ENCODE results near the gene ORM1. TPM values are rescaled to one million over a fixed set of nuclear protein-coding genes. Genes with fewer than 3 reads are reported as not detected.
A peak's percentile ranks its signal among the peaks of the same experiment; 100 is the strongest.

The ORM1 gene
- total and polyA plus RNA-seq, 7 experiments from 2014 or later, result 0.29 TPM; not detected in 6

DNA sequence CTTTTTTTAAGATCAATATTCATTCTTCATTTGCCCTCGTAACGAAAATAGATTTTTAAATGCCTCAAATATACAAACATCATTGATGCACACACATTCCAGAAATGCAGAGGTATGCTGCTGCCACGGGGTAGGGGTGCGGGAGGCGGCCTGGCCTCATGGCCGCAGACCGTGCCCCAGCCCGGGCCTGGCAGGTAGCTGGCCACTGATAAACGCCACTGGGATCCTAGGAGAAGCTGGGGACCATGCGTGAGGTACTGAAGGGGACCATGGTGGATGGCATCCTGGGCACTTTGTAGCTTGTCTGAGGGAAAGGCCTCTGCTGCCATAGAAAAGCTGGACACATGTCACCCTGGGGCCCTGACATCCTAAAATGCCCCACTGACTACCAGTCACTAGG lies 13.3 kb downstream of the ORM1 start:
- H3K4me3 ChIP-seq (ENCODE audit: low read length), result no peak overlapping the region
- H3K4me1 Mint-ChIP-seq, result peaks cover 1 to 25% (median 7%) of the 10 kb centered on the region in 7 donors
- ChIA-PET CTCF (no interaction called here), POLR2A (interaction anchor here (1.5 to 1.7 kb wide), 2 partner anchors 50 to 61 kb away, joined by 3 to 4 read pairs; no protein-coding TSS in a partner anchor)
- ATAC-seq (no peak), DNase-seq (no peak)
- peak overlapping the region in 3 of 9 donors; percentile 12 to 52 (median 16) for H3K27ac Mint-ChIP-seq
- H3K36me3 Mint-ChIP-seq, result peaks cover 4 to 54% (median 13%) of the 10 kb centered on the region in 5 donors
- intact Hi-C loops (cut with micrococcal nuclease), result loop anchor here (5.0 to 10.0 kb wide), 2 partner anchors 171 to 319 kb away; partner anchors contain the start of genes TEX53 (in 1 of the 2) and WHRN (in 1 of the 2)
- no peaks in the 10 kb centered on the region for H3K27me3 Mint-ChIP-seq
- no peak overlapping the region for H3K27ac ChIP-seq (ENCODE audit: low read depth, low read length)
- no peaks in the 10 kb centered on the region for H3K9me3 ChIP-seq (ENCODE audit: control insufficient read depth in 2 of 3, low read length in 3 of 3)
- no peaks in the 10 kb centered on the region for H3K27me3 ChIP-seq (ENCODE audit: control insufficient read depth in 2 of 2, insufficient read depth in 2 of 2, low read length in 2 of 2)
- peaks cover 0 to 3% of the 10 kb centered on the region in 2 donors for H3K4me1 ChIP-seq (ENCODE audit: control insufficient read depth in 2 of 2, insufficient read depth in 2 of 2, low read length in 2 of 2)
- peaks cover 26 to 63% (median 39%) of the 10 kb centered on the region in 3 experiments for H3K36me3 ChIP-seq (ENCODE audit: control insufficient read depth in 2 of 3, insufficient read depth in 3 of 3, low read length in 3 of 3)
- no peak overlapping the region for H3K4me3 Mint-ChIP-seq
- peaks cover 0 to under 1% (median 0%) of the 10 kb centered on the region in 11 donors for H3K9me3 Mint-ChIP-seq

DNA sequence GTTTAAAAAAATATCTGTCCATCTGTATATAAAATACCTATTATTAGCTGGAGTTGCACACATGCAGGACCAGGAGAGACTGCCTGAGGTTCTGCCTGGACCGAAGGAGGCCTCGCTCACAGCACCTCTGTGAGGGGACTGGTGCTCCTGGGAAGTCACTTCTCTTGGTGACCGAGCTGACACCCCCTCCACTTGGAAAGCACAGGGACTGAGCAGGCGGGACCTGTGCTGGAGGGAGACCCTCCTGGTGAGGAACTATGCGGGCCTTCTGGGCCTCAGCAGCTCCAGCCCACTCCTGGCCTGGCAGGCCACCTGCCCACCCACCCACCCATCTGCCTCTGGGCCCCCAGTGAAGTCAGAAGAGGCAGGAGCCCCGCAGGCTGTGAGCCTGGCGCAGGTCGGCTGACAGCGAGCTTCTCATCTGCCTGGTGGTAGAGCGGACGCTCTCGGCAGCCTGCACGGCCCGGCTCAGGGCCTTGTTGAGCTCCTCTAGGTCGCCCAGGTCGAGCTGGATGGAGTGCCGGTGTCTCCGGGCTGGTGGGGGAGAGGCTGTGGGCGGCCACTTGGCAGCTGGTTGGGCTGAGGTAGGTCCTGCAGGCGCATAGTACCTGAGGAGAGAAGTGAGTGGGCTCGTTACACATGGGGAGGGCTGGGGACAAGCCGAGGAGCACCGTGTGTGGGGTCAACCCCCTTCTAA lies 13.9 kb downstream of the ORM1 start:
- H3K9me3 Mint-ChIP-seq, result no peaks in the 10 kb centered on the region
- H3K27me3 Mint-ChIP-seq, result no peaks in the 10 kb centered on the region
- peak overlapping the region in 6 of 9 donors; percentile 12 to 68 (median 40) for H3K27ac Mint-ChIP-seq
- H3K4me1 Mint-ChIP-seq, result peaks cover 4 to 29% (median 7%) of the 10 kb centered on the region in 7 donors
- intact Hi-C loops (cut with micrococcal nuclease), result loop anchor here (5.0 to 10.0 kb wide), 2 partner anchors 170 to 318 kb away; partner anchors contain the start of genes TEX53 (in 1 of the 2) and WHRN (in 1 of the 2)
- no peak overlapping the region for H3K4me3 Mint-ChIP-seq
- H3K9me3 ChIP-seq (ENCODE audit: control insufficient read depth in 2 of 3, low read length in 3 of 3), result no peaks in the 10 kb centered on the region
- ChIA-PET CTCF (interaction anchor here (1.2 kb wide), 1 partner anchor 50 kb away, joined by 3 read pairs; the partner anchor contains the start of gene AKNA), POLR2A (interaction anchor here (1.0 to 1.7 kb wide), 3 partner anchors 27 to 61 kb away, joined by 3 to 5 read pairs (median 4); no protein-coding TSS in a partner anchor)
- H3K36me3 ChIP-seq (ENCODE audit: control insufficient read depth in 2 of 3, insufficient read depth in 3 of 3, low read length in 3 of 3), result peaks cover 26 to 70% (median 43%) of the 10 kb centered on the region in 3 experiments
- ATAC-seq (no peak), DNase-seq (no peak)
- H3K4me3 ChIP-seq (ENCODE audit: low read length), result no peak overlapping the region
- H3K36me3 Mint-ChIP-seq, result peaks cover 7 to 59% (median 17%) of the 10 kb centered on the region in 5 donors
- no peak overlapping the region for H3K27ac ChIP-seq (ENCODE audit: low read depth, low read length)
- no peaks in the 10 kb centered on the region for H3K27me3 ChIP-seq (ENCODE audit: control insufficient read depth in 2 of 2, insufficient read depth in 2 of 2, low read length in 2 of 2)
- no peaks in the 10 kb centered on the region for H3K4me1 ChIP-seq (ENCODE audit: control insufficient read depth in 2 of 2, insufficient read depth in 2 of 2, low read length in 2 of 2)

DNA sequence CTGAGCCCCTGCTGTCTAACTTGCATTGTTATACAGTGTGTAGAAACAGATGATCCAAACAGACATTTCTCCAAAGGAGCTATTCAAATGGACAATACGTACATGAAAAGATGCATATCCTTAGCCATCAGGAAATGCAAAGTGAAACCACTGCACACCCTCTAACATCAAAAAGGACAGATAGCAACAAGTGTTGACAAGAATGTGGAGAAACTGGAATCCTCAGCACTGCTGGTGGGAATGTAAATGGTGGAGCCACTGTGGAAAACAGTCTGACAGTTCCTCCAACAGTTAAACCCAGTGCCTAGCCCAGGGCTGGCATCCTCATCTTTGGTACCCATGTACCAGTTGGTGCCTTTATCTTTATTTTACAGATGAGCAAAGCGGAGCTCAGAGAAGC lies 15.3 kb downstream of the ORM1 start:
- no peaks in the 10 kb centered on the region for H3K9me3 ChIP-seq (ENCODE audit: control insufficient read depth in 2 of 3, low read length in 3 of 3)
- H3K27ac Mint-ChIP-seq, result peak overlapping the region in 6 of 9 donors; percentile 50 to 76 (median 63)
- peaks cover 7 to 65% (median 17%) of the 10 kb centered on the region in 5 donors for H3K36me3 Mint-ChIP-seq
- no peak overlapping the region for H3K4me3 Mint-ChIP-seq
- ATAC-seq (no peak), DNase-seq (no peak)
- intact Hi-C loops (cut with micrococcal nuclease), result loop anchor here (2.0 to 10.0 kb wide), 4 partner anchors 15 to 317 kb away; partner anchors contain the start of genes TEX53 (in 1 of the 2) and WHRN (in 1 of the 2)
- no peaks in the 10 kb centered on the region for H3K27me3 Mint-ChIP-seq
- H3K27me3 ChIP-seq (ENCODE audit: control insufficient read depth in 2 of 2, insufficient read depth in 2 of 2, low read length in 2 of 2), result no peaks in the 10 kb centered on the region
- POLR2A ChIA-PET, result interaction anchor here (0.6 to 1.7 kb wide), 6 partner anchors 33 to 1110 kb away, joined by 3 to 5 read pairs (median 4); partner anchors contain the start of gene AKNA
- no peak overlapping the region for H3K4me3 ChIP-seq (ENCODE audit: low read length)
- CTCF ChIA-PET, result interaction anchor here (0.8 to 3.4 kb wide), 8 partner anchors 23 to 315 kb away, joined by 3 to 10 read pairs (median 4); no protein-coding TSS in a partner anchor
- H3K27ac ChIP-seq (ENCODE audit: low read depth, low read length), result peak overlapping the region; percentile 50
- H3K4me1 Mint-ChIP-seq, result peaks cover 5 to 31% (median 8%) of the 10 kb centered on the region in 7 donors
- H3K9me3 Mint-ChIP-seq, result no peaks in the 10 kb centered on the region
- H3K4me1 ChIP-seq (ENCODE audit: control insufficient read depth in 2 of 2, insufficient read depth in 2 of 2, low read length in 2 of 2), result no peaks in the 10 kb centered on the region
- peaks cover 26 to 82% (median 53%) of the 10 kb centered on the region in 3 experiments for H3K36me3 ChIP-seq (ENCODE audit: control insufficient read depth in 2 of 3, insufficient read depth in 3 of 3, low read length in 3 of 3)

DNA sequence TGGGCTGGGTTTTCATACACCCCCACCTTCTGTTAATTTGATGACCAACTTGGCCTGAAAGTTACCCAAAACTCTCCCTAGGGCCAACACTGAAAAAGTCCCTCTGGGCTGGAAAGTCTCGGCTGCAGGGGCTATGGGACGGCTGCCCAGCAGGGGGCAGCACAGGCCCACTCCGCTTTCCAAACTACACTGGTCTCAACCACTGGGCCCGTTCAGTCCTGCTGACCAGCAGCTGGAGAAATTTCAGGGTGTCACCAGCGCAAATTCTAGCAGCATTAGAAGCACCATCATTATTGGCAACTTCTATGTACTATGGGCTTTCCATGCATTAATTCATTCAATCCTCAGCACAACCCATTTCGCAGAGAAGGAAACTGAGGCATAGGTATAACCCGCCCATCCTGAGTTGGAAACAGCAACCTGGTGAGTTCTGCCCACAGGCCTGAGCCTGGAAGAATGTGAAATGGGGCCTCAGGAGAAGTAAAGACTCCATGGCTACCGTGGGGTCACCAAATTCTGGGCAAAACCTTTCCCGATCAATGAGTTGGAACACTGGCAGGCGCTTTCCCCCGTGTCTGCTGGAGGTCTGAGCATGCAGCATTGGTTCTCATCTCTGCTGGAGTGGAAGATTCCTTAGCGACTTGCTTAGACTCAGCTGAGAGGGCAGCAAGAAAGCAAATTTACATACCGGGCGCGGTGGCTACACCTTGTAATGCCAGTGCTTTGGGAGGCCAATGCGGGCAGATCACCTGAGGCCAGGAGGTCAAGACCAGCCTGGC lies 16.4 kb downstream of the ORM1 start:
- Histone ChIP-seq H3K4me3 (ENCODE audit: low read length) (no peak overlapping the region), H3K27ac (ENCODE audit: low read depth, low read length) (peak overlapping the region; percentile 14), H3K27me3 (ENCODE audit: control insufficient read depth in 2 of 2, insufficient read depth in 2 of 2, low read length in 2 of 2) (no peaks in the 10 kb centered on the region), H3K9me3 (ENCODE audit: control insufficient read depth in 2 of 3, low read length in 3 of 3) (no peaks in the 10 kb centered on the region), H3K36me3 (ENCODE audit: control insufficient read depth in 2 of 3, insufficient read depth in 3 of 3, low read length in 3 of 3) (peaks cover 33 to 93% (median 64%) of the 10 kb centered on the region in 3 experiments), H3K4me1 (ENCODE audit: control insufficient read depth in 2 of 2, insufficient read depth in 2 of 2, low read length in 2 of 2) (no peaks in the 10 kb centered on the region)
- ChIA-PET CTCF (interaction anchor here (0.7 to 3.4 kb wide), 8 partner anchors 15 to 314 kb away, joined by 3 to 10 read pairs (median 3); no protein-coding TSS in a partner anchor), POLR2A (interaction anchor here (1.0 to 1.7 kb wide), 5 partner anchors 15 to 58 kb away, joined by 3 to 5 read pairs (median 3); no protein-coding TSS in a partner anchor)
- intact Hi-C loops (cut with micrococcal nuclease), result loop anchor here (1.0 to 10.0 kb wide), 9 partner anchors 13 to 315 kb away; partner anchors contain the start of genes TEX53 (in 1 of the 2) and WHRN (in 1 of the 2)
- ATAC-seq, result peak; percentile 83
- peak overlapping the region in 6 of 9 donors; percentile 15 to 76 (median 67) for H3K27ac Mint-ChIP-seq
- H3K4me3 Mint-ChIP-seq, result no peak overlapping the region
- DNase-seq, result peak in 8 of 9 donors; percentile 19 to 64 (median 50)
- H3K4me1 Mint-ChIP-seq, result peaks cover 8 to 37% (median 17%) of the 10 kb centered on the region in 7 donors
- peaks cover 7 to 70% (median 25%) of the 10 kb centered on the region in 5 donors for H3K36me3 Mint-ChIP-seq
- H3K27me3 Mint-ChIP-seq, result no peaks in the 10 kb centered on the region
- no peaks in the 10 kb centered on the region for H3K9me3 Mint-ChIP-seq

DNA sequence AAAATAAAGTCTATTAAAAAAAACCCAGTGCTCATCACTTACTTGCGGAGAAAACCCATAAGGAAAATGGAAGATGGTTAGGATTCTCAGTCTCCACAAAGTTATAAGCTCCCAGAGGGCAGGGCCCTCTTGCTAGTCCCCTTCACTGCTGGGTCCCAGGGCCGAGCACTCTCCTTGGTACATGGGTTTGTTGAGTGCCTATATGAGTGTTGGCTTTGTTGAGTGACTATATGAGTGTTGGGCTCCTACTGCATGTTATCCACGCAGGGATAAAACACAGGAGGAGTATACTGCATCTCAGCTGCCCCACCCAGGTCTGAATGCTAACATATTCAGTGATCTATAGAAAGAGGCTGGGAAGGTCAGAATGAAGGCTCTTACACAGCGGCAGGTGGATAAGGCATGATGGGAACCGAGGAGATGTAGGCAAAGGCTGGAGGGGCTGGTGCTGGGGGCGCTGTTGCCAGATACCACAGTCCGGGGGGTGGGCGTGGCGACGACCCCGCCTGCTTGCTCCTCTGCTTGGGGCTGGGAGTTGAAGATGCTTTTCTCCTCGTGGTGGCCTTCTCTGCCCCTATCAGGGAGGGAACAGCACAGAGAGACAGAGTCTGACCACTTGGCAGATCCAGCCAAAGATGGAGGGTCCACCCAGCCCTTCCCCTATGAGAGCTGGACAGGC lies 18.4 kb downstream of the ORM1 start:
- Mint-ChIP-seq H3K36me3 (peaks cover 4 to 65% (median 28%) of the 10 kb centered on the region in 5 donors), H3K9me3 (no peaks in the 10 kb centered on the region), H3K4me3 (peak overlapping the region in 1 of 10 donors; percentile 58), H3K4me1 (peaks cover 8 to 42% (median 20%) of the 10 kb centered on the region in 7 donors), H3K27me3 (no peaks in the 10 kb centered on the region), H3K27ac (peak overlapping the region in 8 of 9 donors; percentile 10 to 83 (median 52))
- ChIA-PET POLR2A (interaction anchor here (1.0 to 1.8 kb wide), 3 partner anchors 10 to 27 kb away, joined by 3 to 6 read pairs (median 3); no protein-coding TSS in a partner anchor), CTCF (interaction anchor here (0.6 to 3.4 kb wide), 2 partner anchors 53 to 277 kb away, joined by 3 to 10 read pairs; no protein-coding TSS in a partner anchor)
- no peaks in the 10 kb centered on the region for H3K27me3 ChIP-seq (ENCODE audit: control insufficient read depth in 2 of 2, insufficient read depth in 2 of 2, low read length in 2 of 2)
- peak overlapping the region; percentile 37 for H3K27ac ChIP-seq (ENCODE audit: low read depth, low read length)
- no peaks in the 10 kb centered on the region for H3K9me3 ChIP-seq (ENCODE audit: control insufficient read depth in 2 of 3, low read length in 3 of 3)
- intact Hi-C loops (cut with micrococcal nuclease), result no loop called here
- H3K36me3 ChIP-seq (ENCODE audit: control insufficient read depth in 2 of 3, insufficient read depth in 3 of 3, low read length in 3 of 3), result peaks cover 49 to 97% (median 82%) of the 10 kb centered on the region in 3 experiments
- H3K4me1 ChIP-seq (ENCODE audit: control insufficient read depth in 2 of 2, insufficient read depth in 2 of 2, low read length in 2 of 2), result no peaks in the 10 kb centered on the region
- no peak for DNase-seq
- no peak overlapping the region for H3K4me3 ChIP-seq (ENCODE audit: low read length)
- no peak for ATAC-seq
